ENCODE data around the gene CYYR1. TPM values are rescaled to one million over a fixed set of nuclear protein-coding genes. Genes with fewer than 3 reads are reported as not detected.

Gene CYYR1
- total RNA-seq, 1 donor from 2014 or later = 21.6 TPM

DNA sequence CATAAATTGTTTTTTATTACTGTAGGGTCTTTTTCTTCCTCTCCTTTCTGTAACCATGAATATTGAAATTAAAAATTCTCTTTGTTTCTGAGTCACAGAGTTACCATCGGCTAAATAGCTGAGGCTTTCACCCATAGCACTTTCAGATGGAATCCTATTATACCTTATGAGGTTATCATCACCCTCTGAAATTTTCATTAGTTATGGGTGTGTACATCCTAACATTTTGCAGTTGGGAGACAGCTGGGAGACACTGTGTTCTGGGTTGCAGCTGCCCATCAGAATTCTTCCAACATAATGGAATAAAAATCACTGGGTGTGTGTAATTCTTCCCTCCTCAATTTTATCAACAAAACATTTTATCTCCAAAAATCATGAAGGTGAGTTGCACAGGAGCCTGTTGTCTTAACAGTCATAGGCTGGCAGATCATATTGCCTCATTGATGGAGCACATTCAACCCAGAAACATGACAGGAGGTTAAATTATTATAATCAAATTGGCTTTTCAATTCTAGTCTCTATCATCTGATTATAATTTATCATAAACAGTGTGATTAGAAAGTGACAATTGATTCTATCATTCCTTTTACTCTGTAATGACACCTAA, 17.4 kb downstream of the CYYR1 start:
- Mint-ChIP-seq H3K27me3 (peaks cover 4% of the 10 kb centered on the region), H3K27ac (no peak overlapping the region), H3K4me1 (ENCODE audit: unreplicated experiment) (peaks cover 8% of the 10 kb centered on the region), H3K9me3 (no peaks in the 10 kb centered on the region), H3K4me3 (no peak overlapping the region), H3K36me3 (peaks cover 16% of the 10 kb centered on the region)
- no peak for DNase-seq (ENCODE audit: extremely low spot score, unreplicated experiment)
- no peak for TF ChIP-seq CTCF (conservative IDR thresholded peaks at IDR 0.05)

GRCh38 chr21:26554365-26554764, 18.7 kb downstream of the CYYR1 start:
- H3K9me3 Mint-ChIP-seq = no peaks in the 10 kb centered on the region
- no peak overlapping the region for H3K4me3 Mint-ChIP-seq
- TF ChIP-seq CTCF (conservative IDR thresholded peaks at IDR 0.05) = no peak
- peaks cover 8% of the 10 kb centered on the region for H3K27me3 Mint-ChIP-seq
- no peak overlapping the region for H3K27ac Mint-ChIP-seq
- peaks cover 22% of the 10 kb centered on the region for H3K36me3 Mint-ChIP-seq
- H3K4me1 Mint-ChIP-seq (ENCODE audit: unreplicated experiment) = peaks cover 20% of the 10 kb centered on the region
- no peak for DNase-seq (ENCODE audit: extremely low spot score, unreplicated experiment)

DNA sequence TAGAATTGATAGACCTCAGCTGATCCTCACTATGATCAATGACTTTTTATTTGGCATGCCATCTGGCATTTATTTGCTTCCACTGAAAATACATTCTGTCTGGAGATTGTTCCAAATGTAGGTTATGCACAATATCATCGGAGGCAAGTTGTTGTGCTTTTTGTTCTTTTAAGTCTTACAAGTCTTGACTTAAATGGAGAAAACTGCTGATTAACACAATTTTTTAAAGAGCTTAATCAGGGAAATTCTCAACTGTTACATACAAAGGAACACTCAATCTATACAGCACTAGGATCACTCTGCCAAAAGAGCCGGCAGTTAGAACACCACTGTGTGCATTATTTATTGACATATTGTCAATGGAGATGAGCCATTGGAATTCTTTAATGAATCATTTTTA, 19.2 kb downstream of the CYYR1 start:
- no peak for TF ChIP-seq CTCF (conservative IDR thresholded peaks at IDR 0.05)
- Mint-ChIP-seq H3K4me1 (ENCODE audit: unreplicated experiment) (peaks cover 20% of the 10 kb centered on the region), H3K9me3 (no peaks in the 10 kb centered on the region), H3K27me3 (peaks cover 8% of the 10 kb centered on the region), H3K27ac (no peak overlapping the region), H3K4me3 (no peak overlapping the region), H3K36me3 (peaks cover 20% of the 10 kb centered on the region)
- no peak for DNase-seq (ENCODE audit: extremely low spot score, unreplicated experiment)

- H3K9me3 Mint-ChIP-seq = no peaks in the 10 kb centered on the region
- no peak for DNase-seq (ENCODE audit: extremely low spot score, unreplicated experiment)
- peak overlapping the region; percentile 38 for H3K27ac Mint-ChIP-seq
- H3K4me1 Mint-ChIP-seq (ENCODE audit: unreplicated experiment) = peaks cover 20% of the 10 kb centered on the region
- H3K4me3 Mint-ChIP-seq = peak overlapping the region; percentile 7
- H3K27me3 Mint-ChIP-seq = peaks cover 15% of the 10 kb centered on the region
- peaks cover 10% of the 10 kb centered on the region for H3K36me3 Mint-ChIP-seq
- no peak for TF ChIP-seq CTCF (conservative IDR thresholded peaks at IDR 0.05)
Measured at GRCh38 chr21:26550326-26550725, 22.8 kb downstream of the CYYR1 start.

DNA sequence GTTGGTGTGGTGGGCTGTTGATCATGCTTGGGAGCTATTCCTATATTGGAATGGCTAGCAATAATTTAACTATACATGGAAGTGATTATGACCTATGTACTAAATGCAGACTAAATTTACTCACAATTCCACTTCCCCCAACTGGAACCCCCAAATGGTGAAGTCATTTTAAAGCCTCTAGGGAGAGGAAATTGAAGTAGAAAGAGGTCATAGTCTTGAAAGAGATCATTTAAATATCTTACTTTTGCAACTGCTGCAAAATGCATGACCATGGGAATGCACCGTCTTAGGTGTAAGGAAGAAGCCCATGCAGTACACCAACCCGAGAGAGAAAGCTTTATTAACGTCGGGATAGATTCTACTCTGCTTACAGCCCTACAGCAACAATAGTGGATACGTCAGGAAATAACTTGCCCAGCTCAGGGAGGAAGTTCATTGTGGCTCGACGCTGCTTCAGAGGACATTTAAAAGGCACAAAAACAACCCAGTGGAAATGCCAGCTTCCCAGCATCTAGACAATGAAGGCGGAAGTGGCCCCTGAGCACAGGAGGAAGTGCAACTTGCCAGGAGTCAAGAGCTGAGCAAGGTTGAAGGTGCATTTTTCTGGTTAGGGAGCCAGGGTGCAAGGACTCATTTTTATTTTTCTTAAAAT, 26.5 kb downstream of the CYYR1 start:
- H3K9me3 Mint-ChIP-seq = peaks cover 3% of the 10 kb centered on the region
- H3K27me3 Mint-ChIP-seq = peaks cover 15% of the 10 kb centered on the region
- no peak overlapping the region for H3K4me3 Mint-ChIP-seq
- no peak for DNase-seq (ENCODE audit: extremely low spot score, unreplicated experiment)
- peaks cover 13% of the 10 kb centered on the region for H3K4me1 Mint-ChIP-seq (ENCODE audit: unreplicated experiment)
- no peak overlapping the region for H3K27ac Mint-ChIP-seq
- H3K36me3 Mint-ChIP-seq = peaks cover 17% of the 10 kb centered on the region
- no peak for TF ChIP-seq CTCF (conservative IDR thresholded peaks at IDR 0.05)
